ENCODE measurements around the gene GGPS1.

DNA sequence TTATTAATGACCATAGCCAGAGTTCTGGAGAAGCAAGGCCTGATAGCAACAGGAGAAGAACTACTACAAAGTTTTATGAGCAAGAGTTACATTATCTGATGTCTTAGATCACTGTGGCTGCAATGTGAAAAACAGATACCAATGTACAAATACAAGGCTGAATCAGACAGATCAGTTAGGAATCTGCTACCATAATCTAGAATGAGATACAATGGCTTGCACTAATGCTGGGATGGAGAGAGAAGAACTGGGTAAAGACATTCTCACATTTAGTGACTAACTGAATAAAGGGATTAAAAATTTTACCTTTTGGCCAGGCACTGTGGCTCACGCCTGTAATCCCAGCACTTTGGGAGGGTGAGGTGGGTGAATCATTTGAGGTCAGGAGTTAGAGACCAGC, 41.7 kb upstream of the GGPS1 start:
- TF ChIP-seq, protein P1, sequence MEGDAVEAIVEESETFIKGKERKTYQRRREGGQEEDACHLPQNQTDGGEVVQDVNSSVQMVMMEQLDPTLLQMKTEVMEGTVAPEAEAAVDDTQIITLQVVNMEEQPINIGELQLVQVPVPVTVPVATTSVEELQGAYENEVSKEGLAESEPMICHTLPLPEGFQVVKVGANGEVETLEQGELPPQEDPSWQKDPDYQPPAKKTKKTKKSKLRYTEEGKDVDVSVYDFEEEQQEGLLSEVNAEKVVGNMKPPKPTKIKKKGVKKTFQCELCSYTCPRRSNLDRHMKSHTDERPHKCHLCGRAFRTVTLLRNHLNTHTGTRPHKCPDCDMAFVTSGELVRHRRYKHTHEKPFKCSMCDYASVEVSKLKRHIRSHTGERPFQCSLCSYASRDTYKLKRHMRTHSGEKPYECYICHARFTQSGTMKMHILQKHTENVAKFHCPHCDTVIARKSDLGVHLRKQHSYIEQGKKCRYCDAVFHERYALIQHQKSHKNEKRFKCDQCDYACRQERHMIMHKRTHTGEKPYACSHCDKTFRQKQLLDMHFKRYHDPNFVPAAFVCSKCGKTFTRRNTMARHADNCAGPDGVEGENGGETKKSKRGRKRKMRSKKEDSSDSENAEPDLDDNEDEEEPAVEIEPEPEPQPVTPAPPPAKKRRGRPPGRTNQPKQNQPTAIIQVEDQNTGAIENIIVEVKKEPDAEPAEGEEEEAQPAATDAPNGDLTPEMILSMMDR (conservative IDR thresholded peaks at IDR 0.05; ENCODE audit: low read length): no peak
- no peak for TF ChIP-seq EZH2phosphoT487 (IDR thresholded peaks at IDR 0.05; ENCODE audit: borderline replicate concordance, low read depth, low read length)
